A549 (cell line): ENCODE results near the gene SPATA46.

Source experiments
- BHLHE40 ChIP-seq: IDR thresholded peaks from 2 replicates; pipeline ENCODE4 v1.6.1; 2012; ENCODE audit warnings: low read depth, low read length, inconsistent platforms
- CEBPB ChIP-seq, 2 experiments: fragments of >200 bp in 1 of 2; sonication (Bioruptor Twin) in 1 of 2; formaldehyde crosslinking in 1 of 2; IDR thresholded peaks; 2 replicates each; pipeline ENCODE4 v1.6.1; 2012 to 2016
- CHD2 ChIP-seq: fragments of 150-350 bp; IDR thresholded peaks from 2 replicates; pipeline ENCODE4 v1.6.1; 2014; ENCODE audit warnings: low read length; ENCODE audit not compliant: partially characterized antibody
- CTCF ChIP-seq: fragments of >200 bp; sonication (Bioruptor Twin); formaldehyde crosslinking; IDR thresholded peaks from 3 replicates; pipeline ENCODE4 v1.5.1; 2016
- EP300 ChIP-seq, 2 experiments: fragments of >200 bp; sonication (Bioruptor Twin); formaldehyde crosslinking; IDR thresholded peaks; 2 replicates in 1 of 2; 3 replicates in 1 of 2; pipeline ENCODE4 v1.6.1; 2016 to 2017
- MAX ChIP-seq: IDR thresholded peaks from 2 replicates; pipeline ENCODE4 v1.6.1; 2012
- MAZ ChIP-seq: fragments of 150-350 bp; IDR thresholded peaks from 2 replicates; pipeline ENCODE4 v1.6.1; 2014; ENCODE audit warnings: antibody characterized with exemption, low read depth, low read length, borderline replicate concordance
- NR3C1 ChIP-seq: fragments of >200 bp; sonication (Bioruptor Twin); formaldehyde crosslinking; IDR thresholded peaks from 3 replicates; pipeline ENCODE4 v1.6.1; 2017
- POLR2A ChIP-seq: IDR thresholded peaks from 2 replicates; pipeline ENCODE4 v1.6.1; 2012; ENCODE audit warnings: mild to moderate bottlenecking, low read length
- RCOR1 ChIP-seq: fragments of 150-350 bp; IDR thresholded peaks from 2 replicates; pipeline ENCODE4 v1.6.1; 2014; ENCODE audit warnings: antibody characterized with exemption, low read length, low read depth
- USF2 ChIP-seq: fragments of 450-650 bp; IDR thresholded peaks from 2 replicates; pipeline ENCODE4 v1.6.1; 2014; ENCODE audit warnings: antibody characterized with exemption
- TF ChIP-seq, protein P1 (sequence below): fragments of 200-600 bp; sonication (generic); IDR thresholded peaks from 2 replicates; pipeline ENCODE4 v1.6.1; 2016; ENCODE audit warnings: antibody characterized with exemption, mild to moderate bottlenecking, moderate library complexity

DNA sequence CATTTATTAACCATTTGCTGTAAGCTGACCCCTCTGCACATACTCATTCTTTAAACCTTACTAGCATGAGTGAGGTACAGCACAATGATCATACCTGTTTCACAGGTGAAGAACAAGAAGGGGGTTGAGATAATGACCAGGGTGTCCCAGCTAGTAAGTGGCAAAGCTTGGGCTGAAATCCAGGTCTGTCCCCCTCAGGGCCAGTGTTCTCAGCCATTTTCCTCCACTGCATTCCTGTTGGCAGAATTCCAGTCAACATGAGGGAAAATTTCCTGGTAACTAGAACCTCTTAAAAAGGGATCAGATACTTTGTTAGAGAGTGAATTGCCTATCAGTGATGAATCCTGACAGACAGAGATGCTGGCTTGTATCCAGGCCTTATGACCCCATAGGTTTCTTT lies 48.1 kb downstream of the SPATA46 start:
- TF ChIP-seq POLR2A (no peak), USF2 (no peak), CTCF (no peak), BHLHE40 (no peak), NR3C1 (no peak), MAX (no peak), RCOR1 (no peak), EP300 (IDR thresholded peaks at IDR 0.05) (no peak), CEBPB (IDR thresholded peaks at IDR 0.05) (no peak), MAZ (no peak), CHD2 (no peak)
- TF ChIP-seq, protein P1, sequence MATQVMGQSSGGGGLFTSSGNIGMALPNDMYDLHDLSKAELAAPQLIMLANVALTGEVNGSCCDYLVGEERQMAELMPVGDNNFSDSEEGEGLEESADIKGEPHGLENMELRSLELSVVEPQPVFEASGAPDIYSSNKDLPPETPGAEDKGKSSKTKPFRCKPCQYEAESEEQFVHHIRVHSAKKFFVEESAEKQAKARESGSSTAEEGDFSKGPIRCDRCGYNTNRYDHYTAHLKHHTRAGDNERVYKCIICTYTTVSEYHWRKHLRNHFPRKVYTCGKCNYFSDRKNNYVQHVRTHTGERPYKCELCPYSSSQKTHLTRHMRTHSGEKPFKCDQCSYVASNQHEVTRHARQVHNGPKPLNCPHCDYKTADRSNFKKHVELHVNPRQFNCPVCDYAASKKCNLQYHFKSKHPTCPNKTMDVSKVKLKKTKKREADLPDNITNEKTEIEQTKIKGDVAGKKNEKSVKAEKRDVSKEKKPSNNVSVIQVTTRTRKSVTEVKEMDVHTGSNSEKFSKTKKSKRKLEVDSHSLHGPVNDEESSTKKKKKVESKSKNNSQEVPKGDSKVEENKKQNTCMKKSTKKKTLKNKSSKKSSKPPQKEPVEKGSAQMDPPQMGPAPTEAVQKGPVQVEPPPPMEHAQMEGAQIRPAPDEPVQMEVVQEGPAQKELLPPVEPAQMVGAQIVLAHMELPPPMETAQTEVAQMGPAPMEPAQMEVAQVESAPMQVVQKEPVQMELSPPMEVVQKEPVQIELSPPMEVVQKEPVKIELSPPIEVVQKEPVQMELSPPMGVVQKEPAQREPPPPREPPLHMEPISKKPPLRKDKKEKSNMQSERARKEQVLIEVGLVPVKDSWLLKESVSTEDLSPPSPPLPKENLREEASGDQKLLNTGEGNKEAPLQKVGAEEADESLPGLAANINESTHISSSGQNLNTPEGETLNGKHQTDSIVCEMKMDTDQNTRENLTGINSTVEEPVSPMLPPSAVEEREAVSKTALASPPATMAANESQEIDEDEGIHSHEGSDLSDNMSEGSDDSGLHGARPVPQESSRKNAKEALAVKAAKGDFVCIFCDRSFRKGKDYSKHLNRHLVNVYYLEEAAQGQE, result no peak
